Parathyroid adenoma (tissue), 2 donors: ENCODE measurements around the gene SMCO4.

Source experiments
- H2AFZ ChIP-seq: fragments of 300-600 bp; sonication (generic); one replicate; pipeline ENCODE4 v1.7.0; 2017; ENCODE audit warnings: antibody characterized with exemption, mild to moderate bottlenecking
- H3K27ac ChIP-seq: fragments of 300-600 bp; sonication (generic); one replicate; pipeline ENCODE4 v1.7.0; 2017
- H3K27me3 ChIP-seq: fragments of 300-600 bp; sonication (generic); one replicate; pipeline ENCODE4 v1.7.0; 2017; ENCODE audit warnings: low read length; ENCODE audit not compliant: control insufficient read depth, insufficient read depth
- H3K36me3 ChIP-seq: fragments of 300-600 bp; sonication (generic); one replicate; pipeline ENCODE4 v1.7.0; 2017; ENCODE audit warnings: low read length; ENCODE audit not compliant: control insufficient read depth, insufficient read depth
- H3K4me1 ChIP-seq: fragments of 300-600 bp; sonication (generic); one replicate; pipeline ENCODE4 v1.7.0; 2017; ENCODE audit warnings: control low read depth
- H3K4me2 ChIP-seq: fragments of 300-600 bp; sonication (generic); one replicate; pipeline ENCODE4 v1.7.0; 2017; ENCODE audit warnings: low read length
- H3K4me3 ChIP-seq: fragments of 300-600 bp; sonication (generic); one replicate; pipeline ENCODE4 v1.7.0; 2017; ENCODE audit warnings: low read depth, low read length
- H3K79me2 ChIP-seq: fragments of 300-600 bp; sonication (generic); one replicate; pipeline ENCODE4 v1.7.0; 2017; ENCODE audit warnings: control low read depth
- H3K9ac ChIP-seq: fragments of 300-600 bp; sonication (generic); one replicate; pipeline ENCODE4 v1.7.0; 2017; ENCODE audit warnings: mild to moderate bottlenecking
- H3K9me3 ChIP-seq: fragments of 300-600 bp; sonication (generic); one replicate; pipeline ENCODE4 v1.7.0; 2017; ENCODE audit warnings: low read length; ENCODE audit not compliant: control insufficient read depth
- CTCF ChIP-seq: fragments of 300-600 bp; sonication (generic); IDR thresholded peaks from one replicate; pipeline ENCODE4 v1.7.0; 2017; ENCODE audit warnings: antibody characterized with exemption, mild to moderate bottlenecking
- donor health status: primary hyperparathyroidism.

The SMCO4 gene

GRCh38 chr11:93512949-93513667, 30.1 kb downstream of the SMCO4 start:
- no peak overlapping the region for H2AFZ ChIP-seq
- H3K9ac ChIP-seq = no peak overlapping the region
- H3K79me2 ChIP-seq = no peaks in the 10 kb centered on the region
- no peak for TF ChIP-seq CTCF
- no peaks in the 10 kb centered on the region for H3K36me3 ChIP-seq
- no peak overlapping the region for H3K4me2 ChIP-seq
- no peak overlapping the region for H3K4me3 ChIP-seq
- H3K27ac ChIP-seq = no peak overlapping the region
- H3K27me3 ChIP-seq = no peaks in the 10 kb centered on the region
- no peaks in the 10 kb centered on the region for H3K9me3 ChIP-seq
- H3K4me1 ChIP-seq = no peaks in the 10 kb centered on the region

DNA sequence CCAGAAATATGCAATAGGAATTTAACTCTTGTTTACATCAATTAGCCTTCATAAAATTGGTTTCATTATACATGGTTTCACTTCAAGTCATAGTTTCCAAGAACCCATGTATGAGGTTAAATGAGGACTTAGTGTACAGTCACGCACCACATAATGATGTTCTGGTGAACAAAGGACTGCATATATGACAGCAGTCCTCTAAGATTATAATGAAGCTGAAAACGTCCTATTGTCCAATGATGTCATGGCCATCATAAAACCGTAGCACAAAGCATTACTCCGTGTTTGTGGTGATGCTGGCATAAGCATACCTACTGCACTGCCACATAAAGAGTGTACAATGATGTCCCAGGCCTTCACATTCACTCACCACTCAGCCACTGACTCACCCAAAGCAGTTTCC, 31.1 kb downstream of the SMCO4 start:
- no peak for TF ChIP-seq CTCF
- H3K4me2 ChIP-seq = no peak overlapping the region
- H3K9me3 ChIP-seq = no peaks in the 10 kb centered on the region
- no peak overlapping the region for H3K9ac ChIP-seq
- H3K4me1 ChIP-seq = no peaks in the 10 kb centered on the region
- no peak overlapping the region for H2AFZ ChIP-seq
- H3K36me3 ChIP-seq = no peaks in the 10 kb centered on the region
- no peaks in the 10 kb centered on the region for H3K79me2 ChIP-seq
- no peaks in the 10 kb centered on the region for H3K27me3 ChIP-seq
- no peak overlapping the region for H3K4me3 ChIP-seq
- H3K27ac ChIP-seq = no peak overlapping the region

GRCh38 chr11:93510196-93510873, 32.9 kb downstream of the SMCO4 start:
- no peak overlapping the region for H2AFZ ChIP-seq
- H3K4me2 ChIP-seq = no peak overlapping the region
- no peaks in the 10 kb centered on the region for H3K79me2 ChIP-seq
- TF ChIP-seq CTCF = no peak
- H3K27ac ChIP-seq = no peak overlapping the region
- H3K27me3 ChIP-seq = no peaks in the 10 kb centered on the region
- H3K9me3 ChIP-seq = no peaks in the 10 kb centered on the region
- no peak overlapping the region for H3K4me3 ChIP-seq
- no peaks in the 10 kb centered on the region for H3K36me3 ChIP-seq
- no peak overlapping the region for H3K9ac ChIP-seq
- no peaks in the 10 kb centered on the region for H3K4me1 ChIP-seq

DNA sequence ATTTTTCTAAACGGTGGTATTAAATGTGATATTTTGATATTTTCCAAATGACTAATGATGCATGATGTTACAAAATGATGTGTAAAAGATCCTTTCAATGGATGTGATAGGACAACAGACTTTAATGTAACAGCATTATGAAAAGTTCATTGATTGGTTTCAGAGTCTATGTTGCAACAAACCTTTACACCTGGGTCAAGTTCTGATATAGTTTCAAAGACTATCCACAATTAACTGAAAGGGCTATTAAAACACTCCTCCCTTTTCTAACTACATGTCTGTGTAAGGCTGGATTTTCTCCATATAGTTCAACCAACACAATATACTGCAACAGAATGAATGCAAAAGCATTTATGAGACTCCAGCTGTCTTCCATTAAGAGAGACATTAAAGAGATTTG, 35.7 kb downstream of the SMCO4 start:
- no peaks in the 10 kb centered on the region for H3K36me3 ChIP-seq
- no peak overlapping the region for H2AFZ ChIP-seq
- H3K9me3 ChIP-seq = no peaks in the 10 kb centered on the region
- no peak overlapping the region for H3K9ac ChIP-seq
- H3K4me2 ChIP-seq = no peak overlapping the region
- H3K27ac ChIP-seq = no peak overlapping the region
- no peak overlapping the region for H3K4me3 ChIP-seq
- H3K4me1 ChIP-seq = no peaks in the 10 kb centered on the region
- no peak for TF ChIP-seq CTCF
- no peaks in the 10 kb centered on the region for H3K27me3 ChIP-seq
- no peaks in the 10 kb centered on the region for H3K79me2 ChIP-seq

DNA sequence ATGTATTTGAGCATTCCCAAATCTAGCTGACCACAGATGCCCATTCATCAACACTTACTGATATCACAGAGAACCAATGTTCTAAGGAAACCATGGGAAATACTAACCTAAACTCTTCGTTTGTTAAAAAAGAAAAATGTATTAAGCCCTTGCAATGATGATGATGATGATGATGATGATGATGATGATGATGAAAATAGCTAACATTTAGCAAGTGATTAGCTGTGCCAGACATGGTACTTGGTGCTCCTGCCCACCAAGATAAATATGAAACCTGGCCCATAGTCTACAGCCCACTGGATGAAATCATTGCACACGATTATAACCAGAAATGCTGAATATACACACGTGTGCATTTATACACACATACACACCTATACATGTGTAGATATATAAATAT, 37.5 kb downstream of the SMCO4 start:
- H3K36me3 ChIP-seq = no peaks in the 10 kb centered on the region
- no peaks in the 10 kb centered on the region for H3K9me3 ChIP-seq
- no peak overlapping the region for H3K4me3 ChIP-seq
- no peak overlapping the region for H3K4me2 ChIP-seq
- no peak for TF ChIP-seq CTCF
- H3K27me3 ChIP-seq = no peaks in the 10 kb centered on the region
- no peak overlapping the region for H3K9ac ChIP-seq
- no peak overlapping the region for H3K27ac ChIP-seq
- H2AFZ ChIP-seq = no peak overlapping the region
- H3K4me1 ChIP-seq = no peaks in the 10 kb centered on the region
- H3K79me2 ChIP-seq = no peaks in the 10 kb centered on the region
